ENCODE results near the gene NEURL2. TPM values are rescaled to one million over a fixed set of nuclear protein-coding genes. Genes with fewer than 3 reads are reported as not detected.

Gene NEURL2
- total RNA-seq, 2 donors from 2014 or later: 9.8 to 11.3 TPM

GRCh38 chr20:45867136-45867818 is 23.7 kb downstream of the NEURL2 start:
- Histone ChIP-seq H3K27me3 (replicated peaks; ENCODE audit: insufficient read depth) (no peaks in the 10 kb centered on the region), H3K4me1 (replicated peaks) (no peaks in the 10 kb centered on the region), H3K36me3 (no peaks in the 10 kb centered on the region), H3K4me3 (no peak overlapping the region), H3K9me3 (no peaks in the 10 kb centered on the region), H3K27ac (no peak overlapping the region)
- no peak for DNase-seq (ENCODE audit: low spot score)
- intact Hi-C loops (cut with DNase I): no loop called here
- TF ChIP-seq POLR2A (IDR thresholded peaks at IDR 0.05) (no peak), POLR2AphosphoS5 (IDR thresholded peaks at IDR 0.05) (no peak)
- TF ChIP-seq, protein P1, sequence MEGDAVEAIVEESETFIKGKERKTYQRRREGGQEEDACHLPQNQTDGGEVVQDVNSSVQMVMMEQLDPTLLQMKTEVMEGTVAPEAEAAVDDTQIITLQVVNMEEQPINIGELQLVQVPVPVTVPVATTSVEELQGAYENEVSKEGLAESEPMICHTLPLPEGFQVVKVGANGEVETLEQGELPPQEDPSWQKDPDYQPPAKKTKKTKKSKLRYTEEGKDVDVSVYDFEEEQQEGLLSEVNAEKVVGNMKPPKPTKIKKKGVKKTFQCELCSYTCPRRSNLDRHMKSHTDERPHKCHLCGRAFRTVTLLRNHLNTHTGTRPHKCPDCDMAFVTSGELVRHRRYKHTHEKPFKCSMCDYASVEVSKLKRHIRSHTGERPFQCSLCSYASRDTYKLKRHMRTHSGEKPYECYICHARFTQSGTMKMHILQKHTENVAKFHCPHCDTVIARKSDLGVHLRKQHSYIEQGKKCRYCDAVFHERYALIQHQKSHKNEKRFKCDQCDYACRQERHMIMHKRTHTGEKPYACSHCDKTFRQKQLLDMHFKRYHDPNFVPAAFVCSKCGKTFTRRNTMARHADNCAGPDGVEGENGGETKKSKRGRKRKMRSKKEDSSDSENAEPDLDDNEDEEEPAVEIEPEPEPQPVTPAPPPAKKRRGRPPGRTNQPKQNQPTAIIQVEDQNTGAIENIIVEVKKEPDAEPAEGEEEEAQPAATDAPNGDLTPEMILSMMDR (IDR thresholded peaks at IDR 0.05): no peak
- WGBS: 84% methylated on average over 6 of the region's 6 CpGs

DNA sequence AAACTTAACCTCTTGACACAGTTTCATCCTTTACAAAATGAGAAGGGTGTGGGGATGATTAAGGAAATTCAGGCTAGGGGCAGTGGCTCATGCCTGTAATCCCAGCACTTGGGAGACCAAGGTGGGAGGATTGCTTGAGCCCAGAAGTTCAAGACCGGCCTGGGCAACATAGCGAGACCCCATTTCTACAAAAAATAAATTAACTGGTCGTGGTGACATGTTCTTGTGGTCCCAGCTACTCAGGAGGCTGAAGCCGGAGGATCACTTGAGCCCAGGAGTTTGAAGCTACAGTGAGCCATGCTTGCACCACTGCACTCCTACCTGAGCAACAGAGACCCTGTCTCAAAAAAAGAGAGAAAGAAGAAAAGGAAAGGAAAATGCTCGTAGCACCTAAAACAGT is 24.6 kb downstream of the NEURL2 start:
- TF ChIP-seq, protein P1 (IDR thresholded peaks at IDR 0.05): no peak
- no peak for TF ChIP-seq POLR2AphosphoS5 (IDR thresholded peaks at IDR 0.05)
- no peak for TF ChIP-seq POLR2A (IDR thresholded peaks at IDR 0.05)
- DNase-seq (ENCODE audit: low spot score): no peak
- Histone ChIP-seq H3K4me3 (no peak overlapping the region), H3K27me3 (replicated peaks; ENCODE audit: insufficient read depth) (no peaks in the 10 kb centered on the region), H3K27ac (no peak overlapping the region), H3K9me3 (no peaks in the 10 kb centered on the region), H3K36me3 (no peaks in the 10 kb centered on the region), H3K4me1 (replicated peaks) (no peaks in the 10 kb centered on the region)
- intact Hi-C loops (cut with DNase I): no loop called here
- 94% methylated on average over 5 of the region's 5 CpGs for WGBS

DNA sequence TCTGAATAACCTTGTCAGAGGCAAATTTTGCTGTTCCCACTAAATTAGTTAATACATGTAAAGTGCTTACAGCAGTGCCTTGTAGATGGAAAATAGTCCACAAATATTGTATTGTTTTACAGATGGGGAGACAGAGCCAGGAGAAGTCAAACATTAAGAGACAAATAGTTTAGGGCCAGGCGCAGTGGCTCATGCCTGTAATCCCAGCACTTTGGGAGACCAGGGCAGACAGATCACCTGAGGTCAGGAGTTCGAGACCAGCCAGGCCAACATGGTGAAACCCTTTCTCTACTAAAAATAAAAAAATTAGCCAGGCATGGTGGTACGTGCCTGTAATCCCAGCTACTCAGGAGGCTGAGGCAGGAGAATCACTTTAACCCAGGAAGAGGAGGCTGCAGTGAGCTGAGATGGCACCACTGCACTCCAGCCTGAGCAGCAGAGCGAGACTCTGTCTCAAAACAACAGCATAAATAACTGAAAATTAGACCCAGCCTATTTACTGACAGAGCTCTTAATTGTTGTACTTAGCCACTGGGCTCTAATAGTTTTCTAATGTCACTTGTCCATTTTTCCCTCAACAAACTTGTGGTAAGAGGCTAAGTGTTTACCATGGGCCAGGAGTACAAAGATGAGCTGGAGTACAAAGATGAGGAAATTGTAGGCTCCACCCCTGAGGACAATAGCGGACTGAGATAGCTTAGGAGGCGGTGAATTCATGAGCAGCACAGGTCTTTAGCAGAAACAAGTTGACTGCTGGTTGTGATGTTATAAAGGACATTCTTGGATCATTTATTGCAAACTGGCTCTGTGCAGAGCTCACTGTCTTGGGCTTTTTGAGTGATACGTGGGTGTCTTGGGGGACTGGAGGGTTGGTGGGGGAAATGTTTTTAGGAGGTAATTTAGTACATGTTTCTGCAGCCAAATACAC is 27.2 kb downstream of the NEURL2 start:
- Histone ChIP-seq H3K4me3 (no peak overlapping the region), H3K36me3 (no peaks in the 10 kb centered on the region), H3K27ac (no peak overlapping the region), H3K27me3 (replicated peaks; ENCODE audit: insufficient read depth) (no peaks in the 10 kb centered on the region), H3K9me3 (no peaks in the 10 kb centered on the region), H3K4me1 (replicated peaks) (no peaks in the 10 kb centered on the region)
- WGBS: 85% methylated on average over 7 of the region's 7 CpGs
- TF ChIP-seq POLR2AphosphoS5 (IDR thresholded peaks at IDR 0.05) (no peak), POLR2A (IDR thresholded peaks at IDR 0.05) (no peak)
- TF ChIP-seq, protein P1 (IDR thresholded peaks at IDR 0.05): no peak
- intact Hi-C loops (cut with DNase I): no loop called here
- no peak for DNase-seq (ENCODE audit: low spot score)

- intact Hi-C loops (cut with DNase I): no loop called here
- Histone ChIP-seq H3K4me3 (no peak overlapping the region), H3K27ac (no peak overlapping the region), H3K27me3 (replicated peaks; ENCODE audit: insufficient read depth) (no peaks in the 10 kb centered on the region), H3K9me3 (no peaks in the 10 kb centered on the region), H3K4me1 (replicated peaks) (peaks cover under 1% of the 10 kb centered on the region), H3K36me3 (no peaks in the 10 kb centered on the region)
- 94% methylated on average over 7 of the region's 7 CpGs for WGBS
- TF ChIP-seq POLR2A (IDR thresholded peaks at IDR 0.05) (no peak), POLR2AphosphoS5 (IDR thresholded peaks at IDR 0.05) (no peak)
- TF ChIP-seq, protein P1 (IDR thresholded peaks at IDR 0.05): no peak
- DNase-seq (ENCODE audit: low spot score): no peak
Observed at GRCh38 chr20:45861221-45862075, 29.6 kb downstream of the NEURL2 start.
